HG03159 (cell line): ENCODE results near the gene KBTBD13.
"Not testable (repeated sequence)": the region's sequence is repeated elsewhere in the genome, so short reads cannot be mapped to it uniquely, and the experiment has no call there.

Experiments
- ATAC-seq: cut with Tn5 transposase; IDR thresholded peaks from one replicate; pipeline ENCODE4 v1.9.1; 2021; ENCODE audit warnings: mild to moderate bottlenecking, moderate library complexity; ENCODE audit not compliant: unreplicated experiment

The KBTBD13 gene

GRCh38 chr15:65087873-65088642 is 11.5 kb downstream of the KBTBD13 start:
- no peak for ATAC-seq

- ATAC-seq, result no peak
Measured at GRCh38 chr15:65088643-65089021, 12.1 kb downstream of the KBTBD13 start.

DNA sequence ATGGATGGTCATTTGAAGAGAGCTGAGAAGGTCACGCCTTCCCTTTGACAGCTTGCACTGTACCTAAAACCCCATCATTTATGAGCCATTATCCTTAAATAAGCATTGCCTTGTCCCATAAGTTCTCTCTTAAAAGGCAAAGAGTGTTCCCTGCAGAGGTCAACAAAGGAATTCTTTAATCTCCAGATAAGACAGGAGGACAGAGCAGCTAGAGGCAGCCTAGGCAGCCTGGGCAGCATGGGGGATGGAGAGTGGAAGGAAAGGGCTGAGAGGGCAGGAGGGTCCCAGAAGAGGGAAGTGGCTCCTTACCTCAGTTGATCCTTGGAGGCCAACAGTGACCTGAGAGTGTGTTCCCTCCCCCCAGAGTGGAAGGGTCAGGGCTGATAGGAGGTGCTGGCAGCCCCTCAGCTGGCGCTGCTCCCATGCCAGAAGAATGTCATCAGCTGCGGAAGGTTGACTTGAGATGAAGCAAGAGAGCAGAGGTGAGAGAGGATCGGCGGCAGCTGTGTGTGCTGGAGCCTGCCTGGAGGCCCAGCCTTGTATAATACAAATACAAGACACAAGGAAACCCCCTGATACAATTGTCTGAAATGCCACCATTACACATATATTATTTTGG is 12.8 kb downstream of the KBTBD13 start:
- ATAC-seq, result no peak

DNA sequence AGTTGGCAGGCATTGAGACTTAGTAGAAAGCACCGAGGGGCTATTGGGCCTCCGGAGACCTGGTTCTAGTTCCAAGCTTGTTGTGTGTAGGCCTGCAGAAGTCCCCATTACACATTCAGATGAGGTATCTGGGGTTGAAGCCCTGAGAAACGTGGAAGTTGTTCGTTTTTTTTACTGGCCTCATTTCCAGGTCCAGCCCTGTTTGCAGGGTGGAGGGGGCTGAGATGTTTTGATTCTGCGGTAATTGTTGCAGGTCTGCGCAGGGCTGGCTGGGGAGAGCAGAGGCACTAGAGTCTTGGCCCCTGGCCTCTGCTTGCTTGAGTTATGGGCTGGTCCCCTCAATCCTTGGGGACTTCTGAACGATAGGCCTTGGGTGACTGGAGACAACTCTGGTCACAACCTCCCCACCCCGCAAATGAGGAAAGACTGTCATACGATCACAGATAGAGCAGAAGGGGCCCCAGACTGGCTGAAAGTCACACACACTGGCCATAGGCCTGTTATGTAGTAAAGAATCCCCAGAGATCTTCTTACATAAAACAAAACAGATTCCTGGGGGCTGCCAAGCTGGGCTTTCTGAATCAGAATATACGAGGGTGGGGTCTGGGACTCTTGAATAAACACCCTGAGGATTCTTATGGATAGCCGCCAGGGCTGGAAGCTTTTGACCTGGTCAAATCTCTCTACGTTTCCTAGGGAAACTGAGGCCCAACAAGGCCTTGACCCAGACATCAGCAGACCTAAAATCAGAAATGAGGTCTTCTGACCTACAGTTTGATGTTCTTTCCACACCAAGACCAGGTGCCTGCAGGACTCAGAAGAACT is 15.6 kb downstream of the KBTBD13 start:
- no peak for ATAC-seq

DNA sequence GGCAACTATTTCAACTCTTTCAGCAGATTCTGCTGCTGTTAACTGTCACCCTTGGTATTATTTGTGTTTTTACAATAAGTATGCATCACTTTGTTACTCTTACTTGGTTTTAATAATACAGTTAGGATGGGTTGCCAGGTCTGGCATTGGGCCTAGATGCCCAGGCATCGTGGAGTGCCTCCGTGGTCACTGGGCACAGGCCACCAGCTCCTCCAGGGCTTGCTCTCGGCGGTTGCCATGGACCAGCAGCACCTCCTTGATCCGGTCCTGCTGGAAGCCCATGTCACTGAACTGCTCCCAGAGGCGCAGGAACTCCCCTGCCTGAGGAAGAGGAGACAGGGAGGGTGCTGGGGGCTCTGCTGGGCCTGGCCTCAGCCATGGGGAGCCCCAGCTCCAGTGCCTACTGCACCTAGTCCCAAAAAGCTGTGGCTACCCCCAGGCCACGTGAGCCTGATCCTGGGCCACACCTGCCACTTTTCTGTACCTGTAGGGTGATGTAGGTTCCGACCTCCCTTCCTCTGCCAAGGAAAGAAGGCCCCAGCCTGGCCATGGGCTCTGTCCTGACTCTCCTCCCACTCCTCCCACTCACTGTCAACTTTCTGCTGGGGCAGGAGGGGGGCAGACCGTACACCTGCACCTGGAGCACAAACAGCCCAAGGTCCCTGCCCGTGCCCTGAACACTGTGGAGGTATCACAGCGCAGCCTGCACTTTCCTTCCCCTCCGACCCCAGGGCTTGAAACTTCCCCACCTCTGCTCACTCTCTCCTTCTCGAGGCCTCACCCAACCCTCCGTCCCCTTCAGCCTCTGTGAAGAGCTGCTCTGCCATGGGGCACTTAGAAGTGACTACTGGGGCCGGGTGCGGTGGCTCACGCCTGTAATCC is 16.6 kb downstream of the KBTBD13 start:
- no peak for ATAC-seq

DNA sequence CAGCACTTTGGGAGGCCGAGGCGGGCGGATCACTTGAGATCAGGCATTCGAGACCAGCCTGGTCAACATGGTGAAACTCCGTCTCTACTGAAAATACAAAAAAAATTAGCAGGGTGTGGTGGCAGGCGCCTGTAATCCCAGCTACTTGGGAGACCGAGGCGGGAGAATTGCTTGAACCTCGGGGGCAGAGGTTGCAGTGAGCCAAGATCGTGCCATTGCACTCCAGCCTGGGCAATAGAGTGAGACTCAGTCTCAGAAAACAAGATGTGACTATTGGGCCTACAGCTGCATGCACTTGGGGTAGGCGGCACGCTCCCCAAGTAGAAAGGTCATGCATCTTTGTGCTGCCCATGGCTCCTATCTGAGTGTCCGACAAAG is 17.2 kb downstream of the KBTBD13 start:
- not testable (repeated sequence) for ATAC-seq

- ATAC-seq, result no peak
Measured at GRCh38 chr15:65094294-65094995, 17.9 kb downstream of the KBTBD13 start.

DNA sequence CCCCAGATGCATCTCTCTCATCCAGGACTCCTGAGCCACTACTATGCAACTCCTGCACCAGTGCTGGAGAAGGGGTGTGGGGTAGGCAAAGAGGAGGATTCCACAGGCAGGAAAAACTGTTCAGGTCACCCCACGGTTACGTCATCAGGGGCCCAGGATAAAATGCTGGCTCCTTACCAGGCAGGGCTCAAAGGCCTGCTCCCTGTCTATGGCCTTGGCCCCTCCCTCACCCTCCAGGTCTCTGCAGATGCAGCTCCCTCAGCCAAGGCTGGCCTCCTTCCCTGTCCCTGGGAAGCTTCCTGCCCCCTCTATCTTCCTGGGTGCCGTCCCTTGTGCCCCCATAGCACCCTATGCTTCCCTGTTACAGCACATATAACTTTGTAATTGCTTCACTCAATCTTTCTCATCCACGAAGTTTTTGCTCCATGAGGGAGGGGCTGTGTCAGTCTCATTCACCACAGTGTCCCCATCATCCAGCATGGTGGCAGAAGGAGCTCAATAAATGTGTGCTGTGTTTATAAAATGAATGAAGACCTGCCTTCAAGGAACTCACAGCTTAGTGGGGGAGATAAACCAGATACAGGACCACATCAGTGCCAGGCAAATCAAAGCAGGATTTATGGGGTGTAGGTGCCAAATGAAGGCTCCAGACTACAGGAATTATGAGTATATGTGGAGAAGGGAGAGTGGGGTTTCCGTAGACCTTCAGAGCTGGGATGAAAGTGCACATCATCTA is 18.6 kb downstream of the KBTBD13 start:
- ATAC-seq, result no peak

DNA sequence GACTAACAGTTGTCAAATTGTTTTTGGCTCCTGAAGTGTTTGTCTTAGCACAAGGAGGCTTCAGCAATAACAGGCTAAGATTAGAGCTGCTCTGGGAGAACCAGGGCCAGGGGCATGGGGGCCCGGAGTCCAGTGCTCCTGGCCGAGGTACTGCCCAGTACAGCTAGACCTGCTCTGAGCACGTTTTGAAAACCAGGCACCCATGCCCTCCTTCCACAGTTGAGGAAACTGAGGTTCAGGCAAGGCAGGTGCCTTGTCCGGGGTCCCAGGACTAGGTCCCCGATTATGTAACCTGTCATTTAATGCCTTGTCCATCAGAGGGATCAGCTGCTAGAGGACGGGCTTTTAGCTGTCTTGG is 19.2 kb downstream of the KBTBD13 start:
- ATAC-seq, result no peak

DNA sequence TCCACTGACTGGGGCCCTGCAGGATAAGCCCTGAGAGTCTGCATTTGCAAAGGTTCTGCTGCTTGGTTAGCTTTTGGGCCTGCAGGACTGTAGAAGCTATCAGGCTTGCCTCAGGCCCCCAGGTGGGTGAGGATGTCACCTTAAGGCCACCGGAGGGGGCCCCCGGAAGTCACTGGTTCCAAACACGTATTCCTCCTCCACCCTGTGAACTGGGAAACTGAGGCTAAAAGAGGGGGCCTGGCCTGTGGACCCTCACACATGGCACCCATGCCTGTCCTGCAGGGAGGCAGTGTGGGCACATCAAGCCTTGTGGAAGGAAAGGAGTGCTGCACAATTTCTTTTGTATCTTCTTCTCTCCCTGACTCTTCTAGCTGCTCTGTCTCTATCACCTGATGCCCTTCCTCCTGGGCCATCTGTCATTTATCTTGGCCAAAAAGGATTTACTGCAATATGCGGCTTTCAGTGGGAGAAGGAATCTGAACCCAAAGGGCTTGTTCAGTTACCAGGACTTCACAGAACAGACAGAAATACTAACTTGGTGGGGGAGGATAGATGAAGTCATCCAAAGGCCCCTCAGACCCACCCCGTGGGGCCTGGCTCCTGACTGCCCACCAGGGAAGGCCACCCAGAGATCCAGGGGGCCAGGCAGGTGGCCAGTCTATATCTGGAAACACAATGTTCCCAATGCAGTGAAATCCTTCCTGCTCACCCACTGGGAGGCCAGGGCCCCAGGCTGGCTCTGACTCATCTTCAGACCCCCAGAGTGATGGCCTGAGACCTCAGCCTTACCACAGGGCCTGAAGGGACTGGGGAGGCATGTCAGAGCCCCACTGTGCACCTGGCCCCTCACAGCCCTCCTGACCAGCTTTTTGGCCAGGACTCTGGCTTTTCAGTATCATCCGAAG is 20.2 kb downstream of the KBTBD13 start:
- ATAC-seq, result no peak

DNA sequence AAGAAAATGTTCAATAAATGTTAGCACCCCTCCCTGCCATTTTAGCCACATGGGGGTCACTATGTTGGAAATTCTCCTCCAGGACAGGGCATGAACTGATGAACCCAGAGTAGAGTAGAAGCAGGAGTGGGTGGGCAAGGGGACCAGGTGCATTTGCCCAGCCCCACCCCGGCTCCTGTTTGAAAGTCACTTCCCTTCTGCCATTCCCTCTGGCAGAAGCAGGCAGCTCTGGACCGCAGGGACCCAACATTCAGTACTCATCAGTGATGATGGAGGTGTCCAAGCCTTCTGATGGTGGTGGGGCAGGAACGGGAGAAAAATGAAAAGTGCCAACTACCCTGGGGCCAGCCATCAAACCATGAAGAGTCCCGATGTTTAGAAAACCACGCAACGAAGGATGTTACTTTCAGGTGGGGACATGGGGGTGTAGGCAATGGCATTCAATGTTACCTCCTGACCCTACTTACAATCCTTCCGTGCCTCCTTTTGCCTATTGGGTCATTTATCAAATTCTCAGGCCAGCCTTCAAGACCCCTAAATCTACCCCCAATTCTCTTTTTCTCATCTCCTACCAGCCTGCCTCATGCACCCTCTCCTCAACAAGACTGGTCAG is 21.2 kb downstream of the KBTBD13 start:
- no peak for ATAC-seq

GRCh38 chr15:65099336-65099735 is 22.8 kb downstream of the KBTBD13 start:
- ATAC-seq, result no peak

- not testable (repeated sequence) for ATAC-seq
Measured at GRCh38 chr15:65099801-65100200, 23.3 kb downstream of the KBTBD13 start.

DNA sequence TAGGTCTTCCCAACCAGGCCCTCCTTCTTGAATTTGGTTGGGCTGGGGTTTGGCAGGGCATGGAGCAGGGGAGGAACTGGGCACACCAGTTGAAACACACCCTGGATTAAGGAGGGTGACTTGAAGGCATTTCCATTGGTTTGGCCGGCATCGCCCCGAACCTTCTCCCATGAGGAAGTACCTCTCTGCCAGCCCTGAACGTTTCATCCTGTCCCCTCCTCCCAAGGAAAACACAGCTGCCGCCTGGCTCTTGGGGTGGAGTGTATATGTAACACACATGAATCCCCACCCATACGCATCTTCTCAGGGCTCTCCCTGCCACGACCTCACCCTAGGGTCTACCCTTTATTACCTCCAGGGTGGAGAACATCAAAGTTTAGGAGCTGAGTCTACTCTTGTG is 23.9 kb downstream of the KBTBD13 start:
- no peak for ATAC-seq

DNA sequence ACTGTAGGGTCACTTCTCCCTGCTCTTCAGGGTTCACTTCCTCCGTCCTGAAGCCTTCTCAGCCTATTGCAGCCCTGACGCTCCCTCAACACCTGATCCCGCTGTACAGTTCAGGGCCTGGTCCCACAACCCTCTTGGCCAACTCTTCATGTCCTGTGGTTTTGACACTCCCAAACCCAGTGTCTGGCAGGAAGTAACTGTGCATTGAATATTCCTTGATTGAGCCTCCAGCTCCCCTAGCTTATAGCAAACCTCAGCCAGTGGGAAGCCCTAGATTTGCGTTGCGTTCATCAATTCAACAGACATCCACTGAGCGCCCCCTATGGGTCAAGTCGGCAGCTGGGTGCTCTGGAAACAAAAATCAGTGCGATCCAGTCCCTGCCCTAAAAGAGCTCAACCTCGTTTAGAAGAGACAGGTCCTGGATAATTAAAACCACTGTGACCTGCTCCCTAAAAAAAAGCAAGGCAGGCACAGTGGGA is 24.9 kb downstream of the KBTBD13 start:
- no peak for ATAC-seq

DNA sequence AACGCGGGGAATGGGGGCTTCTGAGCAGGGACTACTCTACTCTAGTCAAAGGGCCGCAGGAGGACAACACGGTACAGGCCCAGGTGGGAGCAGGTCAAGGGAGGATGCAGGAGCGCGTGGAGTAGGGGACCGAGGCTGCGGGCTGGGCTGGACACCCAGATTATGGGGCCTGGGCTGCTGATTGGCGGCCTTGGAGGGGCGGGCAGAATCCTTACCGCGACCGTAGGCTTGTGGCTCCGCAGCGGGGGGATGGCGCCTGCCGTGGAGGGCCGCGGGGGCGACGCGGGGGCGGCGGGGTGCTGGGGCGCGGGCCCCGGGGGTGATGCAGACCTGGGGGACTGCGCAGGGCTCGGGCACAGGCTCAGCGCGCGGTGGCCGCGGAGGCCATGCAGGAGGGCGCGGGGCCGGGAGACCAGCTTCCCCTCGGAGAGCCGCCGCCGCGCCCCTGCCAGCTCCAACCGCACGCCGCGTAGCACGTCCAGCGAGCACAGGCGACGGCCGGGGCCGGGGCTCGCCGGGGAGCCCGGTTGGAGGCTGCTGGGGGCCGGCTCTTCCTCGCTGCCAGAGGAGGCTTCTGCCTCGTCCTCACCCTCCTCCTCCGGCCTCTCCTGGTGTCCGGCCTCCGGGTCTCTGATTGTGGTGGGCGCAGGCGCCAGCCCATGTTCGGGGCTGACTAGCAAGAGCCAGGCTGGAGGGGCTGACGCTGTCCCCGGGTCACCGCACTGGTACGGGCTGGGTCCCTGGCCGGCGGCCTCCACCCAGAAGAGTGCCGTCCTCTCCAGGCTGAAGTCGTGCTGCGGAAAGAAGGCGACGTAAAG is 25.6 kb downstream of the KBTBD13 start:
- ATAC-seq, result no peak

GRCh38 chr15:65102912-65103311 is 26.4 kb downstream of the KBTBD13 start:
- no peak for ATAC-seq
